OCI-LY3 (cell line): ENCODE data around the gene MYO15B.

Experiments used
- CTCF ChIP-seq: fragments of 200-600, 300-600 bp; sonication (generic); IDR thresholded peaks from 2 replicates; pipeline ENCODE4 v1.5.1; 2014; ENCODE audit warnings: antibody characterized with exemption, low read length, low read depth
- EZH2phosphoT487 ChIP-seq: fragments of 200-600 bp; shearing (Covaris generic); IDR thresholded peaks from 2 replicates; pipeline ENCODE4 v1.6.1; 2018; ENCODE audit warnings: antibody characterized with exemption, mixed run types, low read depth

GRCh38 chr17:75667825-75668224 lies 80.2 kb downstream of the MYO15B start:
- TF ChIP-seq CTCF (no peak), EZH2phosphoT487 (no peak)
